Activated CD8-positive, alpha-beta T cell treated with anti-CD3 and anti-CD28 coated beads for 36 hours (primary cell): ENCODE data around the gene RALGPS2. TPM values are rescaled to one million over a fixed set of nuclear protein-coding genes. Genes with fewer than 3 reads are reported as not detected.

ENCODE experiments used
- ATAC-seq: fragments of 200-7000 bp; cut with Tn5 transposase; one replicate; pipeline ENCODE4 v1.10.0; 2021; ENCODE audit warnings: mild to moderate bottlenecking, moderate library complexity
- CTCF ChIA-PET: fragments of 350-600 bp; sonication (Branson Sonifier 250); formaldehyde crosslinking; loops from one replicate; lab custom pipeline; 2021; ENCODE audit warnings: antibody characterized with exemption; lab: Charles Lee
- POLR2A ChIA-PET: fragments of 350-600 bp; sonication (Branson Sonifier 250); formaldehyde crosslinking; loops from one replicate; lab custom pipeline; 2021; ENCODE audit warnings: antibody characterized with exemption; lab: Charles Lee
- DNase-seq: peaks from one replicate; pipeline ENCODE4 v3.0.0-alpha.2; 2020
- H3K27ac Mint-ChIP-seq: one replicate; pipeline ENCODE4 v1.8.0; 2021; ENCODE audit warnings: mild to moderate bottlenecking, mixed read lengths
- H3K27me3 Mint-ChIP-seq: one replicate; pipeline ENCODE4 v1.8.0; 2021; ENCODE audit warnings: mixed read lengths
- H3K36me3 Mint-ChIP-seq: one replicate; pipeline ENCODE4 v1.8.0; 2021; ENCODE audit warnings: low read depth, mixed read lengths
- H3K4me1 Mint-ChIP-seq: one replicate; pipeline ENCODE4 v1.8.0; 2021; ENCODE audit warnings: low read depth, mixed read lengths
- H3K4me3 Mint-ChIP-seq: one replicate; pipeline ENCODE4 v1.8.0; 2021; ENCODE audit warnings: mild to moderate bottlenecking, moderate library complexity, mixed read lengths
- H3K9me3 Mint-ChIP-seq: one replicate; pipeline ENCODE4 v1.8.0; 2021; ENCODE audit warnings: mixed read lengths
- CTCF ChIP-seq: fragments of 200-600 bp; IDR thresholded peaks from one replicate; pipeline ENCODE4 v1.8.0; 2022; ENCODE audit warnings: antibody characterized with exemption, mild to moderate bottlenecking
- intact Hi-C: fragments of 100-400 bp; cut with micrococcal nuclease; formaldehyde crosslinking; loops from one replicate; pipeline ENCODE4 v1.10.0; 2022
- total RNA-seq, 2 experiments: library from RNA; stranded (reverse); gene quantifications; one replicate each; pipeline ENCODE4 v1.2.3, GENCODE V29; 2021

RALGPS2 gene
- total RNA-seq, 2 experiments from 2014 or later: 2.8 to 4.8 TPM

GRCh38 chr1:178784131-178784536 is 59.1 kb downstream of the RALGPS2 start:
- TF ChIP-seq CTCF: no peak
- Mint-ChIP-seq H3K4me1 (peaks cover 9% of the 10 kb centered on the region), H3K36me3 (no peaks in the 10 kb centered on the region), H3K27me3 (no peaks in the 10 kb centered on the region), H3K9me3 (no peaks in the 10 kb centered on the region), H3K27ac (peak overlapping the region; percentile 25), H3K4me3 (peak overlapping the region; percentile 54)
- ChIA-PET POLR2A (no interaction called here), CTCF (interaction anchor here (1.4 to 6.8 kb wide), 4 partner anchors 10 to 258 kb away, joined by 3 to 53 read pairs (median 10); no protein-coding TSS in a partner anchor)
- intact Hi-C loops: no loop called here
- no peak for DNase-seq
- ATAC-seq: peak; percentile 74

GRCh38 chr1:178792394-178792793 is 67.3 kb downstream of the RALGPS2 start:
- Mint-ChIP-seq H3K36me3 (no peaks in the 10 kb centered on the region), H3K4me1 (no peaks in the 10 kb centered on the region), H3K27ac (no peak overlapping the region), H3K9me3 (no peaks in the 10 kb centered on the region), H3K4me3 (no peak overlapping the region), H3K27me3 (no peaks in the 10 kb centered on the region)
- no peak for TF ChIP-seq CTCF
- ATAC-seq: no peak
- CTCF ChIA-PET: no interaction called here
- no peak for DNase-seq
- intact Hi-C loops: no loop called here
- POLR2A ChIA-PET: no interaction called here

DNA sequence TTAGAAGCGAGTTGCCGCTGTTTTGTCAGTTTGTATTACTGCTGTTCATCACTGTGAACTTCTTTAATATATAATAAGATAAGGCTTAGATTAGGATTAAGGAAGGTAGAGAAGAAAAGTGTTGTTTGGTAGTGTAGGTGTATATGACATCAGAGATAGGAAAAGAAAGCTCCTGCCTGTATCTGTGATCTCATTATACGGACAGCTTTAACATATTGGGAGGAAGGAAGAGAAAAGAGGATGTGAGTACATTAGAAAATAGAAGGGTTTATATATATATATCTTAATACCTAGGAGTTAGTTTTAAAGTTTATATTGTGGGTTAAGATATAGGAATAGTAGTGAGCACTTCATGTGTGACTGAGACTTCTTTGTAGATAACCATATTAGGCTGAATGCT is 71.0 kb downstream of the RALGPS2 start:
- intact Hi-C loops: no loop called here

DNA sequence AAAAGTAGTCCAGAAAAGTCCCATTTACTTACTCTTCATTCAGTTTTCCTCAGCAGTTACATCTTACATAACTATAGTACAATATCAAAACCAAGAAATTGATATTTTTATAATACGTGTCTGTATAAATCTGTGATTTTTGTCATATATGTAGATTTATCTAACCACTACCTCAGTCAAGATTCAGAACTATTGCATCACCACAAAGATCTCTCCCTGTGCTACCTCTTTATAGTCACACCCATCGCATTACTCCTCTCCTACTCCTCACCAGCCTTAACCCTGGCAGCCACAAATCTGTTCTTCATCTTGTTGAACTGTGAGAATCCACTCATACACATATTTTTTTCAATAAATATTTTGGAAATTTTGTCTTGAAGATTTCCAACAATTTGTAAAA is 72.5 kb downstream of the RALGPS2 start:
- H3K9me3 Mint-ChIP-seq: peaks cover 4% of the 10 kb centered on the region
- DNase-seq: no peak
- intact Hi-C loops: no loop called here
- no peak for TF ChIP-seq CTCF
- H3K4me1 Mint-ChIP-seq: no peaks in the 10 kb centered on the region
- ATAC-seq: no peak
- H3K36me3 Mint-ChIP-seq: peaks cover 8% of the 10 kb centered on the region
- H3K4me3 Mint-ChIP-seq: no peak overlapping the region
- ChIA-PET CTCF (interaction anchor here (0.8 kb wide), 1 partner anchor 30 kb away, joined by 3 read pairs; no protein-coding TSS in a partner anchor), POLR2A (no interaction called here)
- H3K27me3 Mint-ChIP-seq: no peaks in the 10 kb centered on the region
- H3K27ac Mint-ChIP-seq: no peak overlapping the region

More for the DNA sequence above, 71.0 kb downstream of the RALGPS2 start:
- DNase-seq (no peak), ATAC-seq (no peak)
- no peak for TF ChIP-seq CTCF
- POLR2A ChIA-PET: no interaction called here
- CTCF ChIA-PET: no interaction called here
- H3K4me1 Mint-ChIP-seq: no peaks in the 10 kb centered on the region
- H3K27ac Mint-ChIP-seq: no peak overlapping the region
- H3K4me3 Mint-ChIP-seq: no peak overlapping the region
- no peaks in the 10 kb centered on the region for H3K27me3 Mint-ChIP-seq
- H3K9me3 Mint-ChIP-seq: peaks cover 4% of the 10 kb centered on the region
- H3K36me3 Mint-ChIP-seq: peaks cover 8% of the 10 kb centered on the region

DNA sequence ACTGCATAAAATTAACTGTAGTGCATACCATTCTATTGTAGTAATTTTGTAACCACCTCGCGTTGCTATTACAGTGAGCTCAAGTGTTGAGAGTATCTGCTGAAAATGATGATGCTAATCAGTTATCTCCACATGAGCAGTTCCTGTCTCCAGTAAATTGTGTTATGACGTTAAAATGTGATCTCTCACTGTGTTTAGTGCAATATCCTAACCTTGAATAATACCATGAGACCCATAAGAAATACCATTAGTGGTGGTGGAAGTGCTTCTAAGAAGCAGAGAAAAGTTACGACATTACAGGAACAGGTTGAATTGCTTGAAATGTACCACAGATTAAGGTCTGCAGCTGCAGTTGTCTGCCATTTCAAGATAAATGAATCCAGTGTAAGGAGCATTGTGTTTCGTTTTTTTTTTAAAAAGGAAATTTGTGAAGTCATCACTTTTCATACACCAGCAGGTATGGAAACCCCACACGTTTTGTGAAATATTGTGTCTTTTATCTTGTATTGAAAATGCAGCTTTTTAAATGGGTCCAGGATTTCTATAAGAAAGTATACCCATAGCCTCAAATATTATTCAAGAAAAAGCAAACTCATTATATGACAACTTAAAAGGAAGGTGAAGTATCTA is 73.3 kb downstream of the RALGPS2 start:
- no peak for TF ChIP-seq CTCF
- DNase-seq (no peak), ATAC-seq (no peak)
- ChIA-PET POLR2A (no interaction called here), CTCF (interaction anchor here (0.8 to 1.0 kb wide), 3 partner anchors 17 to 44 kb away, joined by 3 read pairs; no protein-coding TSS in a partner anchor)
- Mint-ChIP-seq H3K4me1 (no peaks in the 10 kb centered on the region), H3K27me3 (no peaks in the 10 kb centered on the region), H3K9me3 (peaks cover 4% of the 10 kb centered on the region), H3K36me3 (peaks cover 8% of the 10 kb centered on the region), H3K4me3 (no peak overlapping the region), H3K27ac (no peak overlapping the region)
- intact Hi-C loops: no loop called here
